ENCODE measurements around the gene CASP1. TPM values are rescaled to one million over a fixed set of nuclear protein-coding genes. Genes with fewer than 3 reads are reported as not detected.
A peak's percentile ranks its signal among the peaks of the same experiment; 100 is the strongest.

CASP1 gene
- total RNA-seq, 1 donor from 2014 or later: 23.3 TPM

DNA sequence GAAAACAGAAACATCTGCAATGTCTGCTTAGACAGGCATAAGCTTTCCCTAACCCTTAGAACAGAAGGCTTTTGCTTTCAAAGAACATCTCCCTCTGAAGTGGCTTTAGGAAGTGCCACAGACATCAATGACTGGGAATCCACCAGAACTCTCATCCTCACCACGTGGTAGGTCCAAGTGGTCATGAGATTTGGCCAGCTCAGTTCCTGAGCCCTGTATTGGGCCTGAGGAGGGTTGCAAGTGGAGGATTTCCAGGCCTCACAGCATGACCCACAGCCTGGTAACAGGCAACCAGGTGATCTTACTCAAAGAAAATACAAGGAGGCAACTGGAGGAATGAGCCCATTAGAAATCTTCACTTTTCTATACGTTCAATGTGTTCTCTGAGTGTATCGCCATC lies 1.6 kb downstream of the CASP1 start:
- Histone ChIP-seq H3K27ac (no peak overlapping the region), H3K4me3 (peak overlapping the region in 1 of 2 donors; percentile 37)

GRCh38 chr11:105032495-105032894 lies 2.4 kb downstream of the CASP1 start:
- Histone ChIP-seq H3K36me3 (peaks cover 0 to 21% of the 10 kb centered on the region in 2 donors), H3K27ac (no peak overlapping the region), H3K4me3 (no peak overlapping the region), H3K27me3 (no peaks in the 10 kb centered on the region), H3K9me3 (no peaks in the 10 kb centered on the region), H3K4me1 (peaks cover 18% of the 10 kb centered on the region)
- no peak for TF ChIP-seq POLR2AphosphoS5 (IDR thresholded peaks at IDR 0.05; ENCODE audit: insufficient read depth in 1 of 2, low read depth in 1 of 2)
- DNase-seq (ENCODE audit: extremely low spot score in 2 of 2): no peak
- intact Hi-C loops (cut with DNase I): no loop called here

More for the DNA sequence above, 1.6 kb downstream of the CASP1 start:
- Histone ChIP-seq H3K27me3 (no peaks in the 10 kb centered on the region), H3K4me1 (peaks cover 18% of the 10 kb centered on the region), H3K36me3 (peaks cover 0 to 21% of the 10 kb centered on the region in 2 donors), H3K9me3 (no peaks in the 10 kb centered on the region)
- no peak for DNase-seq (ENCODE audit: extremely low spot score in 2 of 2)
- no peak for TF ChIP-seq POLR2AphosphoS5 (IDR thresholded peaks at IDR 0.05; ENCODE audit: insufficient read depth in 1 of 2, low read depth in 1 of 2)
- intact Hi-C loops (cut with DNase I): no loop called here

GRCh38 chr11:105027678-105028077 lies 7.3 kb downstream of the CASP1 start:
- no peak for TF ChIP-seq POLR2A (IDR thresholded peaks at IDR 0.05)
- Histone ChIP-seq H3K27ac (no peak overlapping the region), H3K4me3 (no peak overlapping the region), H3K4me1 (no peaks in the 10 kb centered on the region), H3K36me3 (peaks cover 0 to 21% of the 10 kb centered on the region in 2 donors), H3K9me3 (no peaks in the 10 kb centered on the region), H3K27me3 (no peaks in the 10 kb centered on the region)
- DNase-seq (ENCODE audit: extremely low spot score in 2 of 2): no peak
- intact Hi-C loops (cut with DNase I): no loop called here

DNA sequence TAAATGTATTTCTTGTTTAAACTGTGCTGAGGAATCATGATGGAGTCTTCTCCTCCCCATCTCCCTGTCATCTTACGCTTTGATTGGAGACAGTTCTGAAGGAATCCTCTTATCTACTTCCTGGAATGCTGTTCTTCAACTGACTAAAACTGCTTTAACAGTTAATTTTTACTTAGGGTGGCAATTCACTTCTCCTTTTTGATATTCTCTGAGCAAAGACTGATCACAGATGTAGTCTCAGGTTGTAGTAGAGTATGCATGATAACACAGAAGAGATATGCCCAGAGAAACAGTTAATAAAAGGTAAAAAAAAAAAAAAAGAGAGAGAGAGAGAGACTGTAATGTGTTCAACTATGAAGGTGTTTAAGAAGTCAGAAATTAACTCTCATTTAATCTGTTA lies 10.6 kb downstream of the CASP1 start:
- H3K27ac ChIP-seq: no peak overlapping the region
- intact Hi-C loops (cut with DNase I): no loop called here
- H3K9me3 ChIP-seq: no peaks in the 10 kb centered on the region
- no peaks in the 10 kb centered on the region for H3K27me3 ChIP-seq
- H3K36me3 ChIP-seq: peaks cover 0 to 7% of the 10 kb centered on the region in 2 donors
- H3K4me1 ChIP-seq: no peaks in the 10 kb centered on the region
- TF ChIP-seq, protein P1, sequence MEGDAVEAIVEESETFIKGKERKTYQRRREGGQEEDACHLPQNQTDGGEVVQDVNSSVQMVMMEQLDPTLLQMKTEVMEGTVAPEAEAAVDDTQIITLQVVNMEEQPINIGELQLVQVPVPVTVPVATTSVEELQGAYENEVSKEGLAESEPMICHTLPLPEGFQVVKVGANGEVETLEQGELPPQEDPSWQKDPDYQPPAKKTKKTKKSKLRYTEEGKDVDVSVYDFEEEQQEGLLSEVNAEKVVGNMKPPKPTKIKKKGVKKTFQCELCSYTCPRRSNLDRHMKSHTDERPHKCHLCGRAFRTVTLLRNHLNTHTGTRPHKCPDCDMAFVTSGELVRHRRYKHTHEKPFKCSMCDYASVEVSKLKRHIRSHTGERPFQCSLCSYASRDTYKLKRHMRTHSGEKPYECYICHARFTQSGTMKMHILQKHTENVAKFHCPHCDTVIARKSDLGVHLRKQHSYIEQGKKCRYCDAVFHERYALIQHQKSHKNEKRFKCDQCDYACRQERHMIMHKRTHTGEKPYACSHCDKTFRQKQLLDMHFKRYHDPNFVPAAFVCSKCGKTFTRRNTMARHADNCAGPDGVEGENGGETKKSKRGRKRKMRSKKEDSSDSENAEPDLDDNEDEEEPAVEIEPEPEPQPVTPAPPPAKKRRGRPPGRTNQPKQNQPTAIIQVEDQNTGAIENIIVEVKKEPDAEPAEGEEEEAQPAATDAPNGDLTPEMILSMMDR (IDR thresholded peaks at IDR 0.05): no peak
- TF ChIP-seq POLR2AphosphoS5 (IDR thresholded peaks at IDR 0.05; ENCODE audit: insufficient read depth in 1 of 2, low read depth in 1 of 2) (no peak), POLR2A (IDR thresholded peaks at IDR 0.05) (no peak)
- DNase-seq (ENCODE audit: extremely low spot score in 2 of 2): no peak
- no peak overlapping the region for H3K4me3 ChIP-seq

DNA sequence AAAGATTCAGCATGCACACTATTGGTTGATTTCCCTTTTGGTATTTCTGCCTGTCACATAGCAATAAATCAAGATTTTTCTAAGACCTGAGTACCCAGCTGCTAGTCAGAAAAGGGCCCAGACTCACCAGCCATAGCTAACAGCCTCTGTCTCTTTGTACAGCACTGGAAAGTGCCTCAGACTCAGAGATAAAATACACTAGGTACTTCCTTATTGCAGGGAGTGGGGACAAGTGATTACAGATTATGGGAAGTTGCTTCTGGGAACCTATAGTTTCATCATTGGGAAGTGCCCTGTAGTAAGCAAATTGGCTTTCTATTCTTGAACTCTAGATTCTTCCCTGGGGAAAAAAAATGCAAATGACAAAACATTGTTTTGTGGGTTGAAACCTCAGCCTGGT lies 11.9 kb downstream of the CASP1 start, which contains the start of gene CASP5:
TSS of gene CASP5 (minus strand) at position 166 of the 400 bp plus-strand sequence. CDS start at position 134, 32 bp downstream.
- TF ChIP-seq POLR2A (IDR thresholded peaks at IDR 0.05): no peak
- TF ChIP-seq POLR2AphosphoS5 (IDR thresholded peaks at IDR 0.05; ENCODE audit: insufficient read depth in 1 of 2, low read depth in 1 of 2): no peak
- TF ChIP-seq, protein P1 (IDR thresholded peaks at IDR 0.05): no peak
- H3K36me3 ChIP-seq: no peaks in the 10 kb centered on the region
- H3K9me3 ChIP-seq: no peaks in the 10 kb centered on the region
- H3K27me3 ChIP-seq: no peaks in the 10 kb centered on the region
- no peak within 1 kb of the TSS for H3K4me3 ChIP-seq
- no peak for DNase-seq (ENCODE audit: extremely low spot score in 2 of 2)
- intact Hi-C loops (cut with DNase I): no loop called here
- no peaks in the 10 kb centered on the region for H3K4me1 ChIP-seq
- no peak within 1 kb of the TSS for H3K27ac ChIP-seq

- no peak overlapping the region for H3K27ac ChIP-seq
- H3K4me3 ChIP-seq: no peak overlapping the region
- no peaks in the 10 kb centered on the region for H3K4me1 ChIP-seq
- intact Hi-C loops (cut with DNase I): no loop called here
- TF ChIP-seq POLR2AphosphoS5 (IDR thresholded peaks at IDR 0.05; ENCODE audit: insufficient read depth in 1 of 2, low read depth in 1 of 2): no peak
- no peak for TF ChIP-seq POLR2A (IDR thresholded peaks at IDR 0.05)
- TF ChIP-seq, protein P1 (IDR thresholded peaks at IDR 0.05): no peak
- no peaks in the 10 kb centered on the region for H3K9me3 ChIP-seq
- no peaks in the 10 kb centered on the region for H3K36me3 ChIP-seq
- no peak for DNase-seq (ENCODE audit: extremely low spot score in 2 of 2)
- H3K27me3 ChIP-seq: no peaks in the 10 kb centered on the region
Measured at GRCh38 chr11:105022527-105022926, 12.4 kb downstream of the CASP1 start.

Measured in vagina (tissue), 2 donors.